RWPE1 (cell line): Measurements from ENCODE around the gene RAB35.

Experiments
- CTCF ChIA-PET: fragments of 350-600 bp; sonication (Branson Sonifier 250); formaldehyde crosslinking; extraction: SDS; loops from one replicate; lab custom pipeline; 2021; lab: Yijun Ruan, JAX
- POLR2A ChIA-PET: fragments of 400-600 bp; formaldehyde crosslinking; extraction: SDS; loops from one replicate; lab custom pipeline; 2020; ENCODE audit warnings: antibody characterized with exemption; ENCODE audit not compliant: low non-redundant PET; lab: Yijun Ruan, JAX
- DNase-seq: peaks from one replicate; pipeline ENCODE4 v3.0.0; 2012; ENCODE audit warnings: low spot score
- H3K27ac ChIP-seq: fragments of 450-650 bp; 2 replicates; pipeline ENCODE4 v1.5.1; 2017
- TF ChIP-seq, protein P1 (sequence below): fragments of 450-650 bp; conservative IDR thresholded peaks from 2 replicates; pipeline ENCODE4 v1.5.1; 2017; ENCODE audit warnings: low read depth, mild to moderate bottlenecking

The RAB35 gene

DNA sequence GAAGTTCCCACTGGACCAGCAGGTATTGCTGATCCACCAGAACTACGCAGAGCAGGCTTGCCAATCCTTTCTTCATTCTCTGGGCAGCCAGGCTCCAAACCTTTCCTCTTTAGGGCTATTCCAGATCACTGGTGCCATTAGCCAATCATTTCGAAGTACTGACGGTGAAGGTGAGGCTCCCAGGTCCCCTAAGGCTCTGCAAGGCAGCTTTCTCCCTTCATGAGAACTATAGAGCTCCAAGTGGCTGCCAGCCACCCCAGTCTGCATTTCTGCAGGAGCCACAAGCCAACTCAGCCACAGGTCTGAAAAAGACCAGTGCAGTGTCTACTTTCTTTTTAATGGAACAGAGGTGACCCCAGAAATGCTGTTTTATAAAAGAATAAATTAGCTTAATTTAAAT, 48.7 kb downstream of the RAB35 start:
- peak overlapping the region; percentile 34; the same call in 1 of the 2 replicates for H3K27ac ChIP-seq
- ChIA-PET CTCF (interaction anchor here (0.5 kb wide), 1 partner anchor 92 kb away, joined by 3 read pairs; no protein-coding TSS in a partner anchor), POLR2A (no interaction called here)
- TF ChIP-seq, protein P1, sequence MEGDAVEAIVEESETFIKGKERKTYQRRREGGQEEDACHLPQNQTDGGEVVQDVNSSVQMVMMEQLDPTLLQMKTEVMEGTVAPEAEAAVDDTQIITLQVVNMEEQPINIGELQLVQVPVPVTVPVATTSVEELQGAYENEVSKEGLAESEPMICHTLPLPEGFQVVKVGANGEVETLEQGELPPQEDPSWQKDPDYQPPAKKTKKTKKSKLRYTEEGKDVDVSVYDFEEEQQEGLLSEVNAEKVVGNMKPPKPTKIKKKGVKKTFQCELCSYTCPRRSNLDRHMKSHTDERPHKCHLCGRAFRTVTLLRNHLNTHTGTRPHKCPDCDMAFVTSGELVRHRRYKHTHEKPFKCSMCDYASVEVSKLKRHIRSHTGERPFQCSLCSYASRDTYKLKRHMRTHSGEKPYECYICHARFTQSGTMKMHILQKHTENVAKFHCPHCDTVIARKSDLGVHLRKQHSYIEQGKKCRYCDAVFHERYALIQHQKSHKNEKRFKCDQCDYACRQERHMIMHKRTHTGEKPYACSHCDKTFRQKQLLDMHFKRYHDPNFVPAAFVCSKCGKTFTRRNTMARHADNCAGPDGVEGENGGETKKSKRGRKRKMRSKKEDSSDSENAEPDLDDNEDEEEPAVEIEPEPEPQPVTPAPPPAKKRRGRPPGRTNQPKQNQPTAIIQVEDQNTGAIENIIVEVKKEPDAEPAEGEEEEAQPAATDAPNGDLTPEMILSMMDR: no peak
- DNase-seq: no peak

DNA sequence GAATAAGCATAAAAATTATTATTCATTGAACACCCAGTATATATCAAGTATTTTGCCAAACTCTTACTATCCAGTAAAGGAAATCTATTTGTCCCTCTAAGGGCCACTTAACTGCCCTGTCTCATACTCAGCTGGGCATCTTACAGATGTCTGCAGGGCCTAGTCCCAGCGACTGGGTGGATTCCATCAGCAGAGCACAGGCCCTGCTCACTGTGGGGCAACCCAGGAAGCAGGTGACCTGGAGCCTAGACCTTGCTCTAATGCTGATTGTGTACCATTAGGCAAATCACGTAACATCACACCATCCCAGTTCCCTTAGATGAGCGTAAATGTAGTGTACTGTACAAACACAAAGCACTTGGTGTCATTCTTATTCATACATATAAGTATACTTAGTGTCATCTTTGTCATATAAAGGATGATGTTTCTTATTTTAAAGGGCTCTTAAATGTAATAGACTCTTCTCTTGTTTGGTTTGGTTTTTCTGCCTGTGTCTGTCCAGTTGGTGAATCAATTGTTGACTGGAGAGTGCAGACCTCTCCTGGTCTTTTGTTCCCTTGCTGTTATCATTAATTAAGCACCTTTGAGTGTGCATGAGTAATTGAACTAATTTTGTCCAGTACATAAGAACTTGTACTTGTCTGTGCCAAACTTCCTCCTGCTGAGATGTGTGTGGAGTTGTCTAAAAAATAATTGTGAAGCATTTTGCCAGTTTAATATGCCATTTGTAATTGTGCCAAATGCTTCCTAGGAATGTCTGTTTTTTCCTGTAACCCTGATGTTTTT, 49.3 kb downstream of the RAB35 start:
- TF ChIP-seq, protein P1: no peak
- ChIA-PET POLR2A (no interaction called here), CTCF (interaction anchor here (0.5 kb wide), 1 partner anchor 93 kb away, joined by 3 read pairs; no protein-coding TSS in a partner anchor)
- DNase-seq: no peak
- H3K27ac ChIP-seq: no peak overlapping the region

GRCh38 chr12:120066341-120066740, 50.2 kb downstream of the RAB35 start:
- POLR2A ChIA-PET: no interaction called here
- DNase-seq: no peak

DNA sequence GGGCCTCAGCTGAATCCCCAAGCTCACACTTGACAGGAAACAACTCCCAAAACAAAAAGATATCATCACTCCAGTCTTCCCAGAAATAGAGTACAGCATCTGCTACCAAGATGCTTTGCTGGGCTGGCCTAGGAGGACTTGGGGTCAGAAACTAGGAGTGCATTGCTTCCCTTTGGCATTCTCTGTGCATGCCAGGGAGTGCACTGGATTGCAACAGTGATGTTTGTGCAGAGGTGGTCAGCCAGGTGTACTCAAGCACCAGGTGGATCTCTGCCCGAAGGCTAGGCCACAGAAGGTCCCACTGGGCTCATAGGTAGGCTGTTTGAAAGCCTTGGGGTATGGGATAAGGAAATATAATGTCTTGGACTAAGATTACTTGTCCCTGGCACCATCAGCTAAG, 51.1 kb downstream of the RAB35 start:
- no peak overlapping the region; the same call in 1 of the 2 replicates for H3K27ac ChIP-seq
- ChIA-PET CTCF (no interaction called here), POLR2A (no interaction called here)
- DNase-seq: no peak
- TF ChIP-seq, protein P1: no peak

More at GRCh38 chr12:120066341-120066740, 50.2 kb downstream of the RAB35 start:
- CTCF ChIA-PET: interaction anchor here (0.6 kb wide), 1 partner anchor 129 kb away, joined by 3 read pairs; no protein-coding TSS in a partner anchor
- TF ChIP-seq, protein P1: no peak
- H3K27ac ChIP-seq: no peak overlapping the region

GRCh38 chr12:120064054-120064940, 52.3 kb downstream of the RAB35 start:
- no peak for DNase-seq
- POLR2A ChIA-PET: no interaction called here
- H3K27ac ChIP-seq: peak overlapping the region; percentile 7; the same call in 1 of the 2 replicates
- TF ChIP-seq, protein P1: no peak
- CTCF ChIA-PET: no interaction called here

DNA sequence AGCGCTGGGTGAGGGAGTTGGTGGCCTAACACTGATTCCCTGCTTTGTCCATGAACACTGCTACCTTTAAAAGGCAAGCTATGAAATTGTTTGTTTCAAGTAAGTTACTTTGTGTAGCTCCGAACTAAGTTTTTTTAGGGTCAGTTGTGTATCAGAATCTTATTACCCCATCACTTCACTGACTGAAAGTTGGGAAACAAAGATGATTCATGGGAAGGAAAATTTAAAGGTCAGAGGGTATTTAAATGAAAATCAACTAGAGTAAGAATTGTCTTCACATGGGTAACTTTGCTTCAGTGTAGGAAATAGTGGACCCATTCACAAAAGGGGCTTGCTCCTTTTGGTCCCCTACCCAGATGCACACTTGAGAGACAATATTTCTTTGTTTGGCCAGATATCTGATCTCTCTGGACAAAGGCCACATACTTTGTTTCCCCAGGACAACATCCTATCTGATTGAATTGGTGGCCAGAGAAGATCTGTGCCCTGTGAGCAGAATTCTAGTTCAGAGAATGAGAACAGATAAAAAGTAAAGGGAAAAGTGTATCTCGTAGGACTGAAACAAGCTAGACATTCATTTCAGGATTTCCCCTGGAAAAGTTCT, 53.5 kb downstream of the RAB35 start:
- TF ChIP-seq, protein P1: no peak
- ChIA-PET CTCF (no interaction called here), POLR2A (no interaction called here)
- DNase-seq: no peak
- H3K27ac ChIP-seq: no peak overlapping the region
